ENCODE data around the gene CNNM3.

- TF ChIP-seq, protein P1, sequence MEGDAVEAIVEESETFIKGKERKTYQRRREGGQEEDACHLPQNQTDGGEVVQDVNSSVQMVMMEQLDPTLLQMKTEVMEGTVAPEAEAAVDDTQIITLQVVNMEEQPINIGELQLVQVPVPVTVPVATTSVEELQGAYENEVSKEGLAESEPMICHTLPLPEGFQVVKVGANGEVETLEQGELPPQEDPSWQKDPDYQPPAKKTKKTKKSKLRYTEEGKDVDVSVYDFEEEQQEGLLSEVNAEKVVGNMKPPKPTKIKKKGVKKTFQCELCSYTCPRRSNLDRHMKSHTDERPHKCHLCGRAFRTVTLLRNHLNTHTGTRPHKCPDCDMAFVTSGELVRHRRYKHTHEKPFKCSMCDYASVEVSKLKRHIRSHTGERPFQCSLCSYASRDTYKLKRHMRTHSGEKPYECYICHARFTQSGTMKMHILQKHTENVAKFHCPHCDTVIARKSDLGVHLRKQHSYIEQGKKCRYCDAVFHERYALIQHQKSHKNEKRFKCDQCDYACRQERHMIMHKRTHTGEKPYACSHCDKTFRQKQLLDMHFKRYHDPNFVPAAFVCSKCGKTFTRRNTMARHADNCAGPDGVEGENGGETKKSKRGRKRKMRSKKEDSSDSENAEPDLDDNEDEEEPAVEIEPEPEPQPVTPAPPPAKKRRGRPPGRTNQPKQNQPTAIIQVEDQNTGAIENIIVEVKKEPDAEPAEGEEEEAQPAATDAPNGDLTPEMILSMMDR (IDR thresholded peaks at IDR 0.05; ENCODE audit: low read depth, low read length): no peak
- no peak for TF ChIP-seq EZH2phosphoT487 (IDR thresholded peaks at IDR 0.05; ENCODE audit: low read depth)
Observed at GRCh38 chr2:96819128-96819875, 3.2 kb downstream of the CNNM3 start.
